HUES48 (cell line): Measurements from ENCODE around the gene RPL27A.

Experiments
- H3K27ac ChIP-seq: one replicate; pipeline ENCODE4 v1.7.0; 2013; ENCODE audit warnings: low read depth, low read length, inconsistent platforms
- H3K27me3 ChIP-seq: 2 replicates; pipeline ENCODE4 v1.6.1; 2013; ENCODE audit warnings: mild to moderate bottlenecking, low read length; ENCODE audit not compliant: control insufficient read depth, insufficient read depth
- H3K36me3 ChIP-seq: 2 replicates; pipeline ENCODE4 v1.6.1; 2013; ENCODE audit warnings: low read length; ENCODE audit not compliant: control insufficient read depth, insufficient read depth
- H3K4me1 ChIP-seq: 2 replicates; pipeline ENCODE4 v1.6.1; 2013; ENCODE audit warnings: mild to moderate bottlenecking, low read length; ENCODE audit not compliant: control insufficient read depth, insufficient read depth
- H3K4me3 ChIP-seq: 2 replicates; pipeline ENCODE4 v1.5.1; 2013; ENCODE audit warnings: mild to moderate bottlenecking, low read depth, low read length
- H3K9ac ChIP-seq: 2 replicates; pipeline ENCODE4 v1.6.1; 2013; ENCODE audit warnings: mild to moderate bottlenecking, low read depth, low read length, moderate library complexity
- H3K9me3 ChIP-seq: 2 replicates; pipeline ENCODE4 v1.6.1; 2013; ENCODE audit warnings: low read length; ENCODE audit not compliant: control insufficient read depth, insufficient read depth

RPL27A gene

DNA sequence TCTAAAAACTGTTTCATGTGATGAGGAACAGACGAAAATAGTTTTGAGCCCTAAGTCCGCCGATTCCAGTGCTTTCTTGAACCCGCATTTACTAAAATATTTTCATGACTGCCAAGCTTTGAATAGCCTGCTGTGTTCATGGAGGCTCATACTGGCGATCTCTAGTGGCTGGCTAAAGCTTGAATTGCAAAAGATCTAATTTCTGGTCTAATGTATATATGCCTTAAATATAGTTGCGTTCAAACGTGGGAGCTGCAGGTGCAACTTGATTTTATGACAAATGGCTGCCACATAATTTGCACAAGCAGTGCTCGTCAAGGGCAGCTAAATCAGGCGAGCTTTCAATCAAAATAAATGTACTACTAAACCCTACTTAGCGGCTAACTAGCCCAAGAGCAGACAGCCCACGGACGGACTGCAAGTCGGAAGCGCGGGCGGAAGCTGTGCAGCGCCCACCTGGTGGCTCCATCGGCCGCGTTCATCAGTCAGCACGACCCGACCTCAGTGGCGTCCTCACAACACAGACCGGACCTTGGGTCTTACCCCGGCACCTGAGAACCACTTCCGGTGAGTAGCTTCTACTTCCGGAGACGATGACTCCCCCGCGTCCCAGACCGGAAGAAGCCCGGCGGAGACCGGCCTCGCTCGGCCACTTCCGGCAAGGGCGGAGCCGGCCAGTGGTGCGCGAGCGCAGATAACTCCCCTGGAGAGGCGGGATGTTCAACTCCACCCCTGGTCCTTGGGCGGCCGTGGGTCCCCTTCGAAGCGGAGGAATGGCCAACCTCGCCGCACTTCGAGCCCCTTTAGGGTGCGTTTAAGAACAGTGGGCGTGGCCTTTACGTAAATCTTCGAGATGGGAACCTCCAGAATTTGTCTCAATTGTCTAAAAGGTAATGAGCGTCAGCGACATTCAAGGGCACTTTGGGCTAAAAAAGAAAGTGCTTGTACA lies 6.1 kb downstream of the RPL27A start:
- peak overlapping the region; percentile 71 for H3K4me3 ChIP-seq
- no peaks in the 10 kb centered on the region for H3K27me3 ChIP-seq
- peaks cover 64% of the 10 kb centered on the region for H3K36me3 ChIP-seq
- H3K27ac ChIP-seq: peak overlapping the region; percentile 94
- H3K9me3 ChIP-seq: no peaks in the 10 kb centered on the region
- H3K9ac ChIP-seq: peak overlapping the region; percentile 76
- peaks cover 31% of the 10 kb centered on the region for H3K4me1 ChIP-seq

DNA sequence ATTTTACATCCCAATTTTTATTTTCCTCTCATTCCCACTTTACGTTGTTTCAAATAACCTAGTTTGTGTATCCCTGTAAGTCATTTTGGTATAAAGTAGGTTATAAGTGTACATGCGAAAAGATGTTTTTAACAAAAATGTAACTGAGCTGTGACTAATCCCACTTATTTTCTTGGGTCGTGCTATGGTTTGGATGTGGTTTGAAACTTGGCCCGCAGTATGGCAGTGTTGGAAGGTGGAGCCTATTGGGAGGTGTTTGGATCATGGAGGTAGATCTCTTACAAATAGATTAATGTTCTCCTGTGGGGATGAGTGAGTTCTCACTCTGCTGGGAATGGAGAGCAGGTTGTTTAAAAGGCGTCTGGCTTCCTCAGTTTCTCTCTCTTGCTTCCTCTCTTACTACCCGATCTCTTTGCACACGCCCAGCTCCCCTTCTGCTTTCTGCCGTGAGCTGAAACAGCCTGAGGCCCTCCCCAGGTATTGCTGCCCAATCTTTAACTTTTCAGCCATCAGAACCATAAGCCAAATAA lies 7.2 kb downstream of the RPL27A start:
- H3K27ac ChIP-seq: peak overlapping the region; percentile 94

DNA sequence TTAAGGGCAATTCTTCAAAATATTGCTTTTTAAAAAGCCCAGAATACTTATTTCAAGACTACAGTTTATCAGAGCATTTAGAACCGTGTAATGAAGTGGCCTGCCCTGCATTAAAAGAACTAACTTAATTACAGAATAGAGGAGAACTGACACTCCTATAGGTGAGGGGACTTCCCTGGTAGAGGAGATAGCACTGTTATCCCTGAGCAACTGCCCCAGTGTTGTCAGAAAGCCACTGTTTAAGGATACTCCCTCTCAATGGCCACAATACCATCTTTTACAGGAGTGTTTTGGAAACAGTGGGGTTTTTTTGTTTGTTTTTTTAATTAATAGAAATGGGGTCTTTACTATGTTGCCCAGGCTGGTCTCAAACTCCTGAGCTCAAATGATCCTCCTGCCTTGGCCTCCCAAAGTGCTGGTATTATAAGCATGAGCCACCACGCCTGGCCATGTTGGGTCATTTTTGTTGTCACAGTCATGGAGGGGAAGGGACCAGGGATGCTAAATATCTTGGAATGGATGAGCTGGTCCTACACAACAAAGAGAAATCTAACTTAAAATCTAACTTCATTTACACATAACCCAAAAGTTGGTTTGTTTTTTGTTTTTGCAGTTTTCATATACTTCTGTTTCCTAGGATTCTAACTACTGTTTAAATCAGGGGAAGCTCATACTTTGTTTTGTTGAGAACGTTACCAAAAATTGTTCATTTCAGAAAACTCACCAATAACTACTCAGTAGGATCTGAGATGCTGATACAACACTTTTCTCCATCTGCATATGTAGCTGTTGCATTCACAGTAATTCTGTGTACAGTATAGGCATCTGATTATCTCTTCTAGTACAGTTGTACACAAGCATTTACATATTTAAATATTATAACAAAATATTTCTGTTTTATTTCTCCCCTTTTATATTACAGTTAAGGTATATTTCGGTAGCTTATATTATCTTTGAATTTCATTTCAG lies 8.1 kb downstream of the RPL27A start:
- no peak overlapping the region for H3K9ac ChIP-seq
- no peaks in the 10 kb centered on the region for H3K27me3 ChIP-seq
- H3K36me3 ChIP-seq: peaks cover 63% of the 10 kb centered on the region
- no peak overlapping the region for H3K27ac ChIP-seq
- H3K4me1 ChIP-seq: peaks cover 16% of the 10 kb centered on the region
- no peak overlapping the region for H3K4me3 ChIP-seq
- no peaks in the 10 kb centered on the region for H3K9me3 ChIP-seq

More for the DNA sequence above, 7.2 kb downstream of the RPL27A start:
- Histone ChIP-seq H3K27me3 (no peaks in the 10 kb centered on the region), H3K9me3 (no peaks in the 10 kb centered on the region), H3K4me3 (peak overlapping the region; percentile 71), H3K9ac (peak overlapping the region; percentile 76; the same call in 1 of the 2 replicates), H3K36me3 (peaks cover 64% of the 10 kb centered on the region), H3K4me1 (peaks cover 23% of the 10 kb centered on the region)

DNA sequence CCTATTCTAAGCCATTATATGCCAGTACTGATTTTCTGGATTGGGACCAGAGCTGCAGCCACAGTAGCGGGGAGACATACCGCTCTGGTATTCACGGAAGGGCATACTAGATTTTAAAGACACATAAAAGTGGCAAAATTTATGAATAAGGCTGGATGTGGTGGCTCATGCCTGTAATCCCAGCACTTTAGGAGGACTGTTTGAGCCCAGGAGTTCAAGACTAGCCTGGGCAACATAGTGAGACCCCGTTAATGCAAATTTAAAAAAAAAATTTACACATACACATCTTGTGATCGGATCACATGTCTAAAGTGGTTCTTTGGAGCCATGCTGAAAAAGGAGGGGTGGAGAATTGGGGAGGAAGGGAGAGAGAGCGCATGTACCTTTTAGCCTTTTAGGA lies 9.0 kb downstream of the RPL27A start:
- H3K9me3 ChIP-seq: no peaks in the 10 kb centered on the region
- H3K27ac ChIP-seq: no peak overlapping the region
- no peak overlapping the region for H3K4me3 ChIP-seq
- H3K9ac ChIP-seq: no peak overlapping the region
- H3K27me3 ChIP-seq: no peaks in the 10 kb centered on the region
- peaks cover 16% of the 10 kb centered on the region for H3K4me1 ChIP-seq
- peaks cover 63% of the 10 kb centered on the region for H3K36me3 ChIP-seq

DNA sequence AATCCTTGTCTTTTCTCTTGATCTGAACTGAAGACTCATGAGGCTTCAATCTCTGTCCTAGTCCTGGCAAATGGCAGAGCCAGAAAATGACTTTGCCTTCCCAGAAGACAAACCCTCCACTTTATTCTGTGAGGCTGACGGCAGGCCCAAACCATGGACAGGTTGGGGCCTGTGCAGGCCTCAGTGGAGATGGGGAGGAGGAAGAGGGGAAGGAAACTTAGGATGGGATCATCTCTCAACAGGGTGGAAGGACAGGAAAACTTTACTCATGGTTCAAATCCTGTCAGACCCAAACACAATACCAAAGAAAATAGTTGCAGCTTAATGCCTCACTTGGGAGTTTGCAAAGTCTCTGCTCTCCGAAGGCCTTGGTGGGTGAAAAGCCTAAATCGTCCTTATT lies 9.8 kb downstream of the RPL27A start:
- Histone ChIP-seq H3K4me3 (no peak overlapping the region), H3K27ac (no peak overlapping the region), H3K36me3 (peaks cover 63% of the 10 kb centered on the region), H3K27me3 (no peaks in the 10 kb centered on the region), H3K4me1 (peaks cover 17% of the 10 kb centered on the region), H3K9ac (no peak overlapping the region), H3K9me3 (no peaks in the 10 kb centered on the region)

DNA sequence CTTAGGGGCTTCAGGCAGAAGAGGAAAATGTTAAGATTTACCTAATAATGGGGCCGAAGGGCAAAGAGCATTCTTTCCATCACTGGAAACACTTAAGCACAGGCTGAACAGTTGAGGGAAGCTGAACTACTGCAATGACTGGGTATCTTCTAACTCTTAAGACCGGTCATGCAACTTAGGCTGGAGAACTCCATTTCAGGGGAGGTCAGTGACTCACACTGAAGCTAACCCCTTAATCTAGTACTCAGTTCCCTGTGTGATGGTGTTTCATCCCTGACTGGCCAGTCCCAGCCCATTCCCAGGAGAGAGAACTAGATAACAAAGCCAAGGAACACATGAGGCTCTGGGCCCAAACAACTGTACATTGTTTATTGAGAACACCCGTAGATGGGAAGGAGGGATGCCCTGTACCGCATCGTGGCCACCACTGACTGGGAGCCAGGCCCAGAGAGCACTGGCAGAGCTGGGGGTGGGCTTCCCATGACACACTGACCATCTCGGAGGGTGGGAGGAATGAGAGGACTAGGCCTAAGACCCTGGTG lies 10.5 kb downstream of the RPL27A start:
- H3K4me1 ChIP-seq: peaks cover 22% of the 10 kb centered on the region

DNA sequence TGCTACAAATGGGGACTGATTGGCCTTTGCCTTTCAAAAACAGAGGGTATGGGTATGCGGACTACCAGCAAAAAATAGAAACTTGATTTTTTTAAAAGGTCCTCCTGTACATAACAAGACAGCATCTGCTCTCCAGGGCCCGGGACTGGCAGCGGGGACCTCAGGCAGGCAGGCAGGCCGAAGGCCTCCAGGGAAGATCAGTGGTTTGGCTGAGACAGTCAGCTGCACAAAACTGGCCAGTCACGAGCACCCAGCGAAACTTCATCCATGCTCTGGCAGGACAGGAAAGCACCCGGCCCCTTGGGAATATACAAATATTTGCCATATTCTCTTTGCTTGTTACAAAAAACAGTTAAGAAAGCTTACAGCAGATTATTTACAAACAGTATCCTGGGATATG lies 11.0 kb downstream of the RPL27A start:
- Histone ChIP-seq H3K4me1 (peaks cover 22% of the 10 kb centered on the region), H3K27me3 (no peaks in the 10 kb centered on the region), H3K4me3 (no peak overlapping the region), H3K36me3 (peaks cover 67% of the 10 kb centered on the region), H3K9me3 (no peaks in the 10 kb centered on the region), H3K27ac (no peak overlapping the region), H3K9ac (no peak overlapping the region)

More for the DNA sequence above, 10.5 kb downstream of the RPL27A start:
- Histone ChIP-seq H3K36me3 (peaks cover 67% of the 10 kb centered on the region), H3K27ac (no peak overlapping the region), H3K4me3 (no peak overlapping the region), H3K27me3 (no peaks in the 10 kb centered on the region), H3K9me3 (no peaks in the 10 kb centered on the region), H3K9ac (no peak overlapping the region)

DNA sequence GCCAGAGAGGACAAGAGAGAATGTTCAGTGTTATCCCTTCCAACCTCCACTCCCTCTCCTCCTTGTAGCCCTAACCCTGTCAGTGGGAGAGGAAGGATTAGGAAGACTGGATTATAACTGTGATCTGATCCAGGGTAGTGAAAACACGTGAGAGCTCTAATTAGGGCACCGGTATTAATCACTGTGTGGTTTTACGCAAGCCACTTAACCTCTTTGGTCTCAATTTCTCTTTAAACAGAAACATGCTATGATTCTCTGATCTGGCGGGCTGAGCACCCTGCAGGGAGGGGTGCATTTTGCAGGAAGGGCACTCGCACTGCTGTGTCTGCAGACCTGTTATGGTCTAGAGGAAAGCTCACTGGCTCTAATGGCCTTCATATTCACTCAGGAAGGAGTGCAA lies 11.5 kb downstream of the RPL27A start:
- peak overlapping the region; percentile 26 for H3K27ac ChIP-seq
- H3K4me1 ChIP-seq: peaks cover 28% of the 10 kb centered on the region
- H3K27me3 ChIP-seq: no peaks in the 10 kb centered on the region
- no peak overlapping the region for H3K9ac ChIP-seq
- peaks cover 67% of the 10 kb centered on the region for H3K36me3 ChIP-seq
- H3K9me3 ChIP-seq: no peaks in the 10 kb centered on the region
- no peak overlapping the region for H3K4me3 ChIP-seq

DNA sequence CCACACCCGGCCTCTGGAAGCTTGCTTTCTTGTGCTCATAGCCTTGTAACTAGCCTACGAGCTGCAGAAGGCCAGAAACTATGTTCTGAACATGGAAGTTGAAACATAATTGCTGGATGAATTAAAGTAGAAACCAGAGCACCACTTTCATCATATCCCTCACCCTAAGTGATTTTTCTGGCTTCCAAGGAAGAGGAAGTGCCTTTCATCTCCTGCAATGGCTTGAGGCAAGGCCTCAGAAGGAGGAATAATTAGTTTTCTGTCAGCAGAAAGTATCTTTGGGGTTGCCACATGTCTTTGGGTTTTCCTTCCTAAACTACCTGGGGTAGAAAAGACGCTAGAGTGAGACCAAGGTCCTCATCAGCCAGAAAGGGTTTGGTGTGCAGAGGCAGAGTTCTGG lies 14.5 kb downstream of the RPL27A start:
- Histone ChIP-seq H3K27ac (no peak overlapping the region), H3K9ac (no peak overlapping the region), H3K36me3 (peaks cover 56% of the 10 kb centered on the region), H3K9me3 (no peaks in the 10 kb centered on the region), H3K27me3 (no peaks in the 10 kb centered on the region), H3K4me3 (no peak overlapping the region), H3K4me1 (peaks cover 41% of the 10 kb centered on the region)

DNA sequence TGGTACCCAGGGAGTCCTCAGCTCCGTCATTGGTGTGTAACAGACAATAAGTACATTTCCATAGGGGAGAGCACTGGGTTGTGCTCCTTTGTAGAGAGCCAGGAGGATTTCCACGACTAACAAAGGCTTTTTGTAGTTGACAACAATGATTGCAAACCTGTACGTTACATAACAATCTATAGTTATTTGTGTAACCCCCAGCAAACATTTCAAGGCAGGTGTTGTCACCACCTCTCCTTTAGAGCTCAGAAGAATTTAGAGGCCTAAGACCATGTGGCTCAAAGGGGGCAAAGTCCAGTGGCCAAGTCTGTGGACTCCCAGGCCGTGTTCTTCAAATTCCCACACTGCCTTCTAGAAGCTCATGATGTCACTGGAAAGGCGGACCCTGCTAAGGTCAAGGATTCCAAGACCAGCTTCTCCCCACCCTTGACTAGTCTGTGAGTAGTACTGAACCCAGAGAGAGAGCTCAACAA lies 15.8 kb downstream of the RPL27A start:
- no peak overlapping the region for H3K4me3 ChIP-seq
- H3K4me1 ChIP-seq: peaks cover 44% of the 10 kb centered on the region
- peaks cover 43% of the 10 kb centered on the region for H3K36me3 ChIP-seq
- no peaks in the 10 kb centered on the region for H3K9me3 ChIP-seq
- H3K27me3 ChIP-seq: no peaks in the 10 kb centered on the region
- H3K27ac ChIP-seq: peak overlapping the region; percentile 83
- H3K9ac ChIP-seq: peak overlapping the region; percentile 1; the same call in 1 of the 2 replicates
